Liver (tissue), 3 donors: ENCODE measurements around the gene USP46.

ENCODE experiments used
- CTCF ChIP-seq: fragments of 150-350 bp; IDR thresholded peaks from 2 replicates; pipeline ENCODE4 v1.5.1; 2017; ENCODE audit warnings: improper control_type of control experiment, low read depth, low read length; ENCODE audit not compliant: missing input control
- FOXA1 ChIP-seq: IDR thresholded peaks from 2 replicates; pipeline ENCODE4 v1.6.1; 2016; ENCODE audit warnings: antibody characterized with exemption
- RAD21 ChIP-seq, 2 donors: IDR thresholded peaks; 2 replicates each; pipeline ENCODE4 v1.6.1; 2016; ENCODE audit warnings: antibody characterized with exemption in 2 of 2, mild to moderate bottlenecking in 2 of 2
- TAF1 ChIP-seq: conservative IDR thresholded peaks from 2 replicates; pipeline ENCODE4 v1.6.1; 2016; ENCODE audit warnings: antibody characterized with exemption, mild to moderate bottlenecking
- YY1 ChIP-seq: IDR thresholded peaks from 2 replicates; pipeline ENCODE4 v1.6.1; 2016; ENCODE audit warnings: antibody characterized with exemption, mild to moderate bottlenecking
- TF ChIP-seq, protein P1 (sequence below): IDR thresholded peaks from 2 replicates; pipeline ENCODE4 v1.6.1; 2016; ENCODE audit warnings: antibody characterized with exemption
- donor health status: healthy.
- donor health status: healthy.

- TF ChIP-seq CTCF (no peak), FOXA1 (no peak), YY1 (no peak), TAF1 (no peak), RAD21 (IDR thresholded peaks at IDR 0.05) (no peak)
- TF ChIP-seq, protein P1, sequence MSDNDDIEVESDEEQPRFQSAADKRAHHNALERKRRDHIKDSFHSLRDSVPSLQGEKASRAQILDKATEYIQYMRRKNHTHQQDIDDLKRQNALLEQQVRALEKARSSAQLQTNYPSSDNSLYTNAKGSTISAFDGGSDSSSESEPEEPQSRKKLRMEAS: no peak
These were observed 85.5 kb downstream of the USP46 start for GRCh38 chr4:52573551-52573950.
